Neural progenitor cell (in vitro differentiated cells): ENCODE measurements around the gene WWOX. TPM values are rescaled to one million over a fixed set of nuclear protein-coding genes. Genes with fewer than 3 reads are reported as not detected.

Experiments used
- DNase-seq: peaks from one replicate; pipeline ENCODE4 v3.0.0-alpha.2; 2016; ENCODE audit warnings: low spot score
- H2AFZ ChIP-seq: fragments of 200-600 bp; sonication (generic); replicated peaks from 2 replicates; pipeline ENCODE4 v1.6.1; 2016; ENCODE audit warnings: antibody characterized with exemption
- H3F3A ChIP-seq: fragments of 200-600 bp; sonication (generic); 2 replicates; pipeline ENCODE4 v1.6.1; 2016; ENCODE audit warnings: antibody characterized with exemption, low read depth
- H3K27ac ChIP-seq: fragments of 200-600 bp; sonication (generic); 2 replicates; pipeline ENCODE4 v1.5.1; 2016; ENCODE audit warnings: mild to moderate bottlenecking
- H3K27me3 ChIP-seq: fragments of 200-600 bp; sonication (generic); 2 replicates; pipeline ENCODE4 v1.6.1; 2016; ENCODE audit warnings: mild to moderate bottlenecking, moderate library complexity
- H3K36me3 ChIP-seq: fragments of 200-600 bp; sonication (generic); 2 replicates; pipeline ENCODE4 v1.5.1; 2016
- H3K4me1 ChIP-seq: fragments of 200-600 bp; sonication (generic); 2 replicates; pipeline ENCODE4 v1.6.1; 2016; ENCODE audit warnings: mixed run types
- H3K4me2 ChIP-seq: fragments of 200-600 bp; sonication (generic); 2 replicates; pipeline ENCODE4 v1.6.1; 2016
- H3K4me3 ChIP-seq: fragments of 200-600 bp; sonication (generic); 2 replicates; pipeline ENCODE4 v1.5.1; 2016
- H3K79me2 ChIP-seq: fragments of 200-600 bp; sonication (generic); 2 replicates; pipeline ENCODE4 v1.6.1; 2016; ENCODE audit warnings: low read depth
- H3K9ac ChIP-seq: fragments of 200-600 bp; sonication (generic); 2 replicates; pipeline ENCODE4 v1.6.1; 2016
- H3K9me3 ChIP-seq: fragments of 200-600 bp; sonication (generic); 2 replicates; pipeline ENCODE4 v1.5.1; 2016; ENCODE audit warnings: low read depth
- H4K20me1 ChIP-seq: fragments of 200-600 bp; sonication (generic); 2 replicates; pipeline ENCODE4 v1.6.1; 2016; ENCODE audit warnings: low read depth
- H3K27ac Mint-ChIP-seq: 3 replicates; pipeline ENCODE4 v1.8.0; 2021; ENCODE audit warnings: mixed read lengths
- H3K27me3 Mint-ChIP-seq: 2 replicates; pipeline ENCODE4 v1.8.0; 2022; ENCODE audit warnings: low read depth, mild to moderate bottlenecking, inconsistent platforms, moderate library complexity, mixed read lengths; ENCODE audit not compliant: insufficient read depth
- H3K36me3 Mint-ChIP-seq: 3 replicates; pipeline ENCODE4 v1.8.0; 2021; ENCODE audit warnings: mixed read lengths
- H3K4me1 Mint-ChIP-seq: 3 replicates; pipeline ENCODE4 v1.8.0; 2021; ENCODE audit warnings: mixed read lengths
- H3K4me3 Mint-ChIP-seq: 3 replicates; pipeline ENCODE4 v1.8.0; 2021; ENCODE audit warnings: mild to moderate bottlenecking, moderate library complexity, mixed read lengths
- H3K9me3 Mint-ChIP-seq: 3 replicates; pipeline ENCODE4 v1.8.0; 2020; ENCODE audit warnings: mixed read lengths
- CTCF ChIP-seq: fragments of 200-600 bp; sonication (generic); IDR thresholded peaks from 2 replicates; pipeline ENCODE4 v1.5.1; 2017; ENCODE audit warnings: antibody characterized with exemption, mild to moderate bottlenecking
- EZH2 ChIP-seq: fragments of 200-600 bp; sonication (generic); IDR thresholded peaks from 2 replicates; pipeline ENCODE4 v1.6.1; 2017; ENCODE audit warnings: antibody characterized with exemption, mild to moderate bottlenecking, moderate library complexity
- EZH2phosphoT487 ChIP-seq: fragments of 200-600 bp; sonication (generic); IDR thresholded peaks from 2 replicates; pipeline ENCODE4 v1.6.1; 2017; ENCODE audit warnings: antibody characterized with exemption
- total RNA-seq: library from RNA; depleted of rRNA; stranded (reverse); fragments of >200 nt; gene quantifications from 2 replicates; pipeline ENCODE4 v1.2.3, GENCODE V29; 2015; ENCODE audit warnings: low replicate concordance

Gene WWOX
- total RNA-seq, 1 donor from 2014 or later, result 63.7 TPM

- no peak for DNase-seq
- Histone ChIP-seq H3F3A (peaks cover 9% of the 10 kb centered on the region), H3K4me1 (peaks cover 33% of the 10 kb centered on the region), H3K4me3 (no peak overlapping the region), H3K9me3 (no peaks in the 10 kb centered on the region), H3K27ac (no peak overlapping the region), H2AFZ (no peak overlapping the region), H3K4me2 (no peak overlapping the region), H3K36me3 (no peaks in the 10 kb centered on the region), H3K79me2 (no peaks in the 10 kb centered on the region), H3K9ac (no peak overlapping the region), H3K27me3 (no peaks in the 10 kb centered on the region), H4K20me1 (no peaks in the 10 kb centered on the region)
- Mint-ChIP-seq H3K4me1 (peaks cover 53% of the 10 kb centered on the region), H3K9me3 (no peaks in the 10 kb centered on the region), H3K27me3 (peaks cover 7% of the 10 kb centered on the region), H3K36me3 (peaks cover 2% of the 10 kb centered on the region), H3K4me3 (no peak overlapping the region), H3K27ac (no peak overlapping the region)
- TF ChIP-seq EZH2 (no peak), EZH2phosphoT487 (no peak), CTCF (no peak)
Observed at GRCh38 chr16:79155904-79156303, 1056.5 kb downstream of the WWOX start.

- no peak overlapping the region for H3K4me2 ChIP-seq
- H3K4me1 Mint-ChIP-seq, result peaks cover 54% of the 10 kb centered on the region
- peaks cover 9% of the 10 kb centered on the region for H3F3A ChIP-seq
- H3K36me3 ChIP-seq, result no peaks in the 10 kb centered on the region
- peaks cover 33% of the 10 kb centered on the region for H3K4me1 ChIP-seq
- H3K4me3 Mint-ChIP-seq, result no peak overlapping the region
- H3K27me3 Mint-ChIP-seq, result peaks cover 6% of the 10 kb centered on the region
- H3K4me3 ChIP-seq, result no peak overlapping the region
- no peaks in the 10 kb centered on the region for H3K27me3 ChIP-seq
- no peak overlapping the region for H3K27ac ChIP-seq
- no peak overlapping the region for H3K27ac Mint-ChIP-seq
- TF ChIP-seq EZH2phosphoT487 (no peak), EZH2 (no peak), CTCF (no peak)
- H2AFZ ChIP-seq, result no peak overlapping the region
- no peaks in the 10 kb centered on the region for H3K79me2 ChIP-seq
- peaks cover 2% of the 10 kb centered on the region for H3K36me3 Mint-ChIP-seq
- no peak overlapping the region for H3K9ac ChIP-seq
- H3K9me3 ChIP-seq, result no peaks in the 10 kb centered on the region
- no peaks in the 10 kb centered on the region for H4K20me1 ChIP-seq
- DNase-seq, result no peak
- H3K9me3 Mint-ChIP-seq, result no peaks in the 10 kb centered on the region
Observed at GRCh38 chr16:79156761-79157160, 1057.3 kb downstream of the WWOX start.

- H3F3A ChIP-seq, result peaks cover 9% of the 10 kb centered on the region
- no peaks in the 10 kb centered on the region for H3K36me3 ChIP-seq
- Mint-ChIP-seq H3K36me3 (no peaks in the 10 kb centered on the region), H3K27ac (peak overlapping the region; percentile 34), H3K4me3 (no peak overlapping the region), H3K4me1 (peaks cover 43% of the 10 kb centered on the region), H3K9me3 (no peaks in the 10 kb centered on the region), H3K27me3 (peaks cover 4% of the 10 kb centered on the region)
- H3K79me2 ChIP-seq, result no peaks in the 10 kb centered on the region
- H3K9me3 ChIP-seq, result no peaks in the 10 kb centered on the region
- no peak overlapping the region for H3K27ac ChIP-seq
- no peak overlapping the region for H3K9ac ChIP-seq
- DNase-seq, result peak; percentile 57
- H3K27me3 ChIP-seq, result no peaks in the 10 kb centered on the region
- TF ChIP-seq EZH2, result no peak
- peak; percentile 8 for TF ChIP-seq CTCF
- no peak for TF ChIP-seq EZH2phosphoT487
- H4K20me1 ChIP-seq, result no peaks in the 10 kb centered on the region
- H3K4me2 ChIP-seq, result peak overlapping the region; percentile 43
- no peak overlapping the region for H2AFZ ChIP-seq
- peaks cover 33% of the 10 kb centered on the region for H3K4me1 ChIP-seq
- H3K4me3 ChIP-seq, result no peak overlapping the region
Observed at GRCh38 chr16:79158337-79158736, 1058.9 kb downstream of the WWOX start.
